Heart right ventricle (tissue), 16 donors: ENCODE measurements around the gene TBCE. TPM values are rescaled to one million over a fixed set of nuclear protein-coding genes. Genes with fewer than 3 reads are reported as not detected.
"Not testable (repeated sequence)": the region's sequence is repeated elsewhere in the genome, so short reads cannot be mapped to it uniquely, and the experiment has no call there.

Experiments used
- ATAC-seq, 8 donors: fragments of 200-7000 bp; cut with Tn5 transposase; one replicate each; pipeline ENCODE4 v1.9.1; 2020; ENCODE audit warnings: mild to moderate bottlenecking in 8 of 8, moderate library complexity in 8 of 8, moderate number of reproducible peaks in 1 of 8
- DNase-seq, 2 donors: peaks; one replicate each; pipeline ENCODE4 v3.0.0-alpha.2; 2020
- H3K27ac ChIP-seq, 10 donors: fragments of 200-600 bp; sonication (generic) in 2 of 10; one replicate each; pipeline versions ENCODE4 v1.5.0 to v1.8.0; 2020 to 2022; ENCODE audit warnings: mild to moderate bottlenecking in 3 of 10
- H3K27me3 ChIP-seq, 7 donors: fragments of 200-600 bp; one replicate each; pipeline ENCODE4 v1.8.0; 2021 to 2022; ENCODE audit warnings: mild to moderate bottlenecking in 2 of 7
- H3K36me3 ChIP-seq, 9 donors: fragments of 200-600 bp; sonication (generic) in 1 of 9; one replicate each; pipeline versions ENCODE4 v1.5.0 to v1.8.0; 2020 to 2022; ENCODE audit warnings: mild to moderate bottlenecking in 2 of 9
- H3K4me1 ChIP-seq, 9 donors: fragments of 200-600 bp; sonication (generic) in 1 of 9; one replicate each; pipeline versions ENCODE4 v1.5.0 to v1.8.0; 2020 to 2022; ENCODE audit warnings: mild to moderate bottlenecking in 4 of 9
- H3K4me3 ChIP-seq, 10 donors: fragments of 200-600 bp; sonication (generic) in 2 of 10; one replicate each; pipeline versions ENCODE4 v1.5.0 to v1.8.0; 2020 to 2022; ENCODE audit warnings: mild to moderate bottlenecking in 7 of 10, moderate library complexity in 2 of 10
- H3K9me3 ChIP-seq, 11 donors: fragments of 200-600 bp in 10 of 11; sonication (generic) in 2 of 11; one replicate each; pipeline versions ENCODE4 v1.5.0 to v1.8.0; 2013 to 2022; ENCODE audit warnings: mild to moderate bottlenecking in 2 of 11, control low read depth in 1 of 11, moderate library complexity in 1 of 11
- WGBS, 2 donors: extraction: QIAGEN DNeasy Blood & Tissue Kit; methylation state at CpG; one replicate each; pipeline ENCODE4 v1.1.7; 2013; ENCODE audit warnings: inconsistent platforms in 1 of 2; 5-methylcytosine and 5-hydroxymethylcytosine counted together
- intact Hi-C, 10 donors: fragments of 100-400 bp; cut with DNase I; formaldehyde crosslinking; loops; one replicate each; pipeline versions ENCODE4 v1.11.1 to v1.14.2; 2022
- polyA plus RNA-seq, 2 donors: library from polyadenylated mRNA; stranded (reverse); fragments of 200-250 nt; gene quantifications; one replicate each; pipeline ENCODE4 v1.2.3, GENCODE V29; 2013
- total RNA-seq, 10 donors: library from RNA; stranded (reverse); fragmentation: NEBNext Ultra II Directional in 3 of 10; extraction: Animal tissue kit (Norgen Biotek cat#: 25700) in 3 of 10; gene quantifications; one replicate each; pipeline versions ENCODE4 v1.2.1 to v1.2.4, GENCODE V29; 2021 to 2023
- TF ChIP-seq, protein P1 (sequence below), 9 donors: fragments of 200-600 bp; sonication (generic) in 2 of 9; IDR thresholded peaks; one replicate each; pipeline versions ENCODE4 v1.5.0 to v1.8.0; 2021 to 2022; ENCODE audit warnings: antibody characterized with exemption in 9 of 9, mild to moderate bottlenecking in 5 of 9, moderate library complexity in 1 of 9
- donor health status: Arrhythmogenic right ventricular cardiomyopathy.
- donor health status: ischemic (EF 13 %, LVEDD 7.1; RV severe dilation, severe dysfunction).
- donor health status: healthy with polysubstance abuse.
- donor health status: DM: no; HTN: yes; CAD: no.
- donor health status: DM: no; HTN: no; CAD: no.
- donor health status: ischemic (EF 25% LVEDD 6.9; RV normal size, moderate dysfunction).
- donor health status: ischemic (EF 25% LVEDD 5.7; RV mildly dilated, moderate dysfunction).
- donor health status: healthy.
- donor health status: DM: yes; HTN: yes; CAD: no.
- donor health status: Ischemic cardiomyopathy.
- donor health status: ischemic (EF 35%, LVEDD 5.7; RV mildly dilated, moderate dysfunction).
- donor health status: nonischemic (EF 11% LVEDD 7.7; RV severe dilation, severe dysfunction).
- donor health status: DM: yes; HTN: yes; CAD: no.
- donor health status: PGD.
- donor health status: ischemic (EF 29% LVEDD 5.4; RV normal size, mild dysfunction).
- donor health status: nonischemic (EF 23%, LVEDD 6.1; RV moderate dilation, normal function).

TBCE gene
- total and polyA plus RNA-seq, 12 donors, result 9.0 to 42.9 (median 20.0) TPM

DNA sequence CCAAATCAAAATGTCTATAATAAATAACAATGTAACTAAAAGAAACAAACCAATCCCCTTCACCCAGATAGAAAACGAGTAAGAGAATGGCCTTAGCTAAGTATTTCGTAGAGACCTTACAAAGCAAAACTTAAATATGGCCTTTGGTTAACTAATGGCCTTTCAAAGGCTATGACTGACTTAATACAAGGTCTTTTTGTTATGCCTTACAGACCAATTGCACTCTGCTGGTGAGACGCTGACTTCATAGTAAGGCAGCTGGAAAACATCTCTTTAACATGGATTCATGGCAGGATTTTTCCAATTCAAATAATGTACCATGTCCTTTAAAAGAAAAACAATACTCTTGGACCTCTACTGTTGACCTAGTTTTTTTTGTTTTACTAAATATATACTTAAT, 15.8 kb upstream of the TBCE start:
- WGBS, 2 donors, result 77 to 79% methylated on average over 3 of the region's 3 CpGs
- Histone ChIP-seq H3K27me3 (no peaks in the 10 kb centered on the region), H3K36me3 (peaks cover 0 to 11% (median 2%) of the 10 kb centered on the region in 9 donors), H3K27ac (no peak overlapping the region), H3K4me1 (no peaks in the 10 kb centered on the region), H3K9me3 (no peaks in the 10 kb centered on the region), H3K4me3 (no peak overlapping the region)
- no peak for DNase-seq
- TF ChIP-seq, protein P1, sequence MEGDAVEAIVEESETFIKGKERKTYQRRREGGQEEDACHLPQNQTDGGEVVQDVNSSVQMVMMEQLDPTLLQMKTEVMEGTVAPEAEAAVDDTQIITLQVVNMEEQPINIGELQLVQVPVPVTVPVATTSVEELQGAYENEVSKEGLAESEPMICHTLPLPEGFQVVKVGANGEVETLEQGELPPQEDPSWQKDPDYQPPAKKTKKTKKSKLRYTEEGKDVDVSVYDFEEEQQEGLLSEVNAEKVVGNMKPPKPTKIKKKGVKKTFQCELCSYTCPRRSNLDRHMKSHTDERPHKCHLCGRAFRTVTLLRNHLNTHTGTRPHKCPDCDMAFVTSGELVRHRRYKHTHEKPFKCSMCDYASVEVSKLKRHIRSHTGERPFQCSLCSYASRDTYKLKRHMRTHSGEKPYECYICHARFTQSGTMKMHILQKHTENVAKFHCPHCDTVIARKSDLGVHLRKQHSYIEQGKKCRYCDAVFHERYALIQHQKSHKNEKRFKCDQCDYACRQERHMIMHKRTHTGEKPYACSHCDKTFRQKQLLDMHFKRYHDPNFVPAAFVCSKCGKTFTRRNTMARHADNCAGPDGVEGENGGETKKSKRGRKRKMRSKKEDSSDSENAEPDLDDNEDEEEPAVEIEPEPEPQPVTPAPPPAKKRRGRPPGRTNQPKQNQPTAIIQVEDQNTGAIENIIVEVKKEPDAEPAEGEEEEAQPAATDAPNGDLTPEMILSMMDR (IDR thresholded peaks at IDR 0.05), result no peak
- ATAC-seq, result no peak
- intact Hi-C loops, result no loop called here

DNA sequence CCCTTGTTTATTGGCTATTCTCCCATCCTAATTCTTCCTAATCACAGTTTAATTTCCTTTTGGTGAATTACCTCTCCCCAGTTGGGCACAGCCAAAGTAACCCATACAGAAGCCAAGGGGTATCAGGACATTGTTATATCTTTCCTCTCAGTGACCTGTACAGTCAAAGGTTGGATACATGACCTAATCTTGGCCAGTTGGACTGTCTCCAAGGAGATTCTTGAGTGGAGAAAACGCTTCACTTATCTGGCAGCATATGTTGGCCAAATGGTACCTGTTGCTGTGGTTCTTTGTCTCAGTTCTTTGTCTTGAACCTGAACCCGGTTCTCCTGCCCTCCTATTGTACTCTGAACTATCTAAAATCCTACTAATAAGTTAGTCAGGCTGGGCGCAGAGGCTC, 15.3 kb upstream of the TBCE start:
- Histone ChIP-seq H3K4me3 (no peak overlapping the region), H3K27ac (no peak overlapping the region), H3K4me1 (no peaks in the 10 kb centered on the region), H3K27me3 (no peaks in the 10 kb centered on the region), H3K9me3 (no peaks in the 10 kb centered on the region), H3K36me3 (peaks cover 0 to 6% (median 0%) of the 10 kb centered on the region in 9 donors)
- ATAC-seq (peak in 3 of 8 donors; percentile 38 to 49 (median 39)), DNase-seq (no peak)
- intact Hi-C loops, result no loop called here
- 49% methylated on average over 3 of the region's 3 CpGs for WGBS, 2 donors
- TF ChIP-seq, protein P1 (IDR thresholded peaks at IDR 0.05), result no peak

GRCh38 chr1:235357485-235358373, 9.5 kb upstream of the TBCE start:
- H3K27ac ChIP-seq, result no peak overlapping the region
- no peaks in the 10 kb centered on the region for H3K4me1 ChIP-seq
- H3K27me3 ChIP-seq, result no peaks in the 10 kb centered on the region
- intact Hi-C loops, result no loop called here
- TF ChIP-seq, protein P1 (IDR thresholded peaks at IDR 0.05), result no peak
- WGBS, 2 donors, result 74 to 75% methylated on average over 11 of the region's 11 CpGs
- H3K36me3 ChIP-seq, result no peaks in the 10 kb centered on the region
- H3K4me3 ChIP-seq, result no peak overlapping the region
- no peak for ATAC-seq
- no peak for DNase-seq
- H3K9me3 ChIP-seq, result no peaks in the 10 kb centered on the region

- Histone ChIP-seq H3K36me3 (no peaks in the 10 kb centered on the region), H3K4me3 (no peak overlapping the region), H3K27ac (no peak overlapping the region), H3K9me3 (no peaks in the 10 kb centered on the region), H3K4me1 (no peaks in the 10 kb centered on the region), H3K27me3 (no peaks in the 10 kb centered on the region)
- 82 to 83% methylated on average over 3 of the region's 3 CpGs for WGBS, 2 donors
- intact Hi-C loops, result no loop called here
- TF ChIP-seq, protein P1 (IDR thresholded peaks at IDR 0.05), result no peak
- DNase-seq, result no peak
- ATAC-seq, result no peak
These were observed 8.3 kb upstream of the TBCE start for GRCh38 chr1:235358899-235359298.

GRCh38 chr1:235364189-235364588, 3.0 kb upstream of the TBCE start:
- intact Hi-C loops, H3K36me3 ChIP-seq, H3K4me3 ChIP-seq, H3K27ac ChIP-seq, H3K27me3 ChIP-seq, DNase-seq, ATAC-seq, H3K9me3 ChIP-seq: not testable (repeated sequence)
- peaks cover 0 to 18% (median 9%) of the 10 kb centered on the region in 9 donors for H3K4me1 ChIP-seq
- 96 to 97% methylated on average over 9 of the region's 9 CpGs for WGBS, 2 donors
